ENCODE measurements around the gene FXYD1.

GRCh38 chr19:35165200-35166058, 26.8 kb downstream of the FXYD1 start:
- TF ChIP-seq, protein P1, sequence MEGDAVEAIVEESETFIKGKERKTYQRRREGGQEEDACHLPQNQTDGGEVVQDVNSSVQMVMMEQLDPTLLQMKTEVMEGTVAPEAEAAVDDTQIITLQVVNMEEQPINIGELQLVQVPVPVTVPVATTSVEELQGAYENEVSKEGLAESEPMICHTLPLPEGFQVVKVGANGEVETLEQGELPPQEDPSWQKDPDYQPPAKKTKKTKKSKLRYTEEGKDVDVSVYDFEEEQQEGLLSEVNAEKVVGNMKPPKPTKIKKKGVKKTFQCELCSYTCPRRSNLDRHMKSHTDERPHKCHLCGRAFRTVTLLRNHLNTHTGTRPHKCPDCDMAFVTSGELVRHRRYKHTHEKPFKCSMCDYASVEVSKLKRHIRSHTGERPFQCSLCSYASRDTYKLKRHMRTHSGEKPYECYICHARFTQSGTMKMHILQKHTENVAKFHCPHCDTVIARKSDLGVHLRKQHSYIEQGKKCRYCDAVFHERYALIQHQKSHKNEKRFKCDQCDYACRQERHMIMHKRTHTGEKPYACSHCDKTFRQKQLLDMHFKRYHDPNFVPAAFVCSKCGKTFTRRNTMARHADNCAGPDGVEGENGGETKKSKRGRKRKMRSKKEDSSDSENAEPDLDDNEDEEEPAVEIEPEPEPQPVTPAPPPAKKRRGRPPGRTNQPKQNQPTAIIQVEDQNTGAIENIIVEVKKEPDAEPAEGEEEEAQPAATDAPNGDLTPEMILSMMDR (IDR thresholded peaks at IDR 0.05) = no peak
- no peak for TF ChIP-seq EZH2 (IDR thresholded peaks at IDR 0.05)

All from neural progenitor cell (in vitro differentiated cells).